ENCODE measurements around the gene PACSIN1.

PACSIN1 gene

DNA sequence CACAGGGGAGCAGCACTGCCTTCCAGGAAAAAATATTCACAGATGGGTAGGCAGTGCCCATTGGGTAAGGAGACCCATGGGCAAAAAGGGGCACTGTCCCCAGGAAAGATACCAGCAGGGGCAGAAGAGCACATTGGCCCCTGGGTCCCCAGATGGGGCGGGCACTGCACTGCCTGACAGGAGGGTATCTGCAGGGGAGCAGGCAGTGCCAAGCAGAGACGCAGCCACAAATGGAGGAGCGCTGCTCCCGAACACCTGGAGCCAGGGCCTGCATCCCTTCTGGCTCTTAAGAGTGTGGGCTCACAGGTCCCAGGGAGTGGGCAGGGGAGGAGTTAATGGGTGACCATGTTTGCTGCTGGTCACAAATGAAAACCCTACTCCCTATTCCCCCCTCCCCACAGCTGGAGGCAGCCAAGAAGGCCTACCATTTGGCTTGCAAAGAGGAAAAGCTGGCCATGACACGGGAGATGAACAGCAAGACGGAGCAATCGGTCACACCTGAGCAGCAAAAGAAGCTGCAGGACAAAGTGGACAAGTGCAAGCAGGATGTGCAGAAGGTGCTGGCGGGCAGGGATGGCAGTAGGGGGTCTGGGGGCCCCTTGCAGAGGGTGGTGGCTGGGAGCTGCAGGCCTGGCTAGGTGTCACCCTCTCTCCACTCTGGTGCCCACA lies 63.3 kb downstream of the PACSIN1 start:
- DNase-seq = no peak

GRCh38 chr6:34529665-34530327 lies 63.9 kb downstream of the PACSIN1 start:
- DNase-seq = no peak

GRCh38 chr6:34530753-34531365 lies 65.0 kb downstream of the PACSIN1 start:
- no peak for DNase-seq

GRCh38 chr6:34531580-34532201 lies 65.8 kb downstream of the PACSIN1 start:
- DNase-seq = peak; percentile 75

DNA sequence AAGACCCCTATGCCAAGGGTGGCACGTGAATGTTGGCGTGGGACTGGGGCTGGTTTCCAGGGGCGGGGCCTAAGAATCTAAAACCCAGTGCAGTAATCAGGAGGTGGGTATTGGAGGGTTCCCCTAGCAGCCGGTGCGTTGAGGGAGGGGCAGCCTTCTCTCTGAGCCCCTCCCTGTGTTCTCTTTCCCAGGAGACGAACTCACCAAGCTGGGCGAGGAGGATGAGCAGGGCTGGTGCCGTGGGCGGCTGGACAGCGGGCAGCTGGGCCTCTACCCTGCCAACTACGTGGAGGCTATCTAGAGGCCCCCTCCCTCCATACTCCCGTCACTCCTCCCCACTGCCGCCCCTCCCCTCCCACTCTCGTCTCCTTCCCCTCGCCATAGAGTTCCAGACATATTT lies 66.4 kb downstream of the PACSIN1 start:
- no peak for DNase-seq

DNA sequence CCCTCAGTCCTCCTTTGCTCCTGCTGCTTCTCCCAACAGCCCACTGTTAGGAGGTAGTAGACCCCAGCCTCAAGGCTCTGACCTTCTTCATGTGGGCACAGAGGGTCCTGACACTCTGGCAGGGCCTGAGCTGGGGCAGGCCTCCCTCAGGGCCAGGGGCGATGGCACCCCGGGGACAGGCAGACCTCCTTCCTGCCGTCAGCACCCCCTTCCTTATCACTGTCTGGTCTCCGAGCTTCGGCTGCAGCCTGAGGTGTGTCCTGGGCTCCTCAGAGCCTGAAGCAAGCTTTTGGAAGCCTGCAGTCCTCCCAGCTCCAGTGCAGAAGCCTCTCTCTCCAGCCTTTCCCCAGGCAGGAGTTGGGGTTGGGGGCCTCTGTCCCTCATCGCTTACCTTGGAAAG lies 68.3 kb downstream of the PACSIN1 start:
- DNase-seq = no peak

DNA sequence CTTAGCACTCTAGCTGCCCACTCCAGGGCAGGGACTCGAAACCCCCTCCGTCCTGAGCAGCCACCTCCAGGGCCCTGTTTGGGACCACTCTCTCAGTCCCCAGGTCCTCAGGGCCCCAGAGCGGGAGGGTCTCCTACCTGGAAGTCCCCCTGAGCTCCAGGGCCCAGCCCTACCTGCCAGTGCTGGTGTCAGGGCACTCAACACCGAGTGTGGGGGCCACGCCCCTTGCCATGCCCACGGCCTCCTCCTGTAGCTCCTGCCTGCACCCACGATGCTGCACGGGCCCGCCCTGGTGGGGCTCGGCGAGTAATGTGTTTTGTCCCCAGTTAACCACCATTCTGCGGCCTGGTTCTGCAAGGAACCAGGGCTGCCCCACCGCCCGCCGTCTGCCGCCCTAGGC lies 68.8 kb downstream of the PACSIN1 start:
- no peak for DNase-seq

DNA sequence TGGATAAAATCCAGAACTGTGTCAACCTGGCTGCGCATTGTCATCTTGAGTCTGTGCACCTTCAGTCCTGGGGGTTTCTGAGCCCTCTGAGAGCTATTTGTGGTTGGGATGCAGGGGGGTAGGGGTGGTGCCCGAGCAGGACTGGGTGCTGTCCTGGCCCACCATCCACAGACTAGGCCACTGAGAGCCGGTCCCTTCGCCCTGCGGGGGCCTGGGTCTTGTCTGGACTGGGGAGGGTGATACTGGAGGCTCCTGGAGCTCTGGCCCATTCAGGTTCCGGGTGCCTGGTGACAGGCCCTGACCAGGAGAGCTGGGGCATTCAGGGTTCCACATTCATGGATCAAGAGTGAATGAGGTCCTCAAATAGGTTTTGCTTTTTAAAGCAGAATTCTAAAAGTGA lies 69.3 kb downstream of the PACSIN1 start:
- no peak for DNase-seq

DNA sequence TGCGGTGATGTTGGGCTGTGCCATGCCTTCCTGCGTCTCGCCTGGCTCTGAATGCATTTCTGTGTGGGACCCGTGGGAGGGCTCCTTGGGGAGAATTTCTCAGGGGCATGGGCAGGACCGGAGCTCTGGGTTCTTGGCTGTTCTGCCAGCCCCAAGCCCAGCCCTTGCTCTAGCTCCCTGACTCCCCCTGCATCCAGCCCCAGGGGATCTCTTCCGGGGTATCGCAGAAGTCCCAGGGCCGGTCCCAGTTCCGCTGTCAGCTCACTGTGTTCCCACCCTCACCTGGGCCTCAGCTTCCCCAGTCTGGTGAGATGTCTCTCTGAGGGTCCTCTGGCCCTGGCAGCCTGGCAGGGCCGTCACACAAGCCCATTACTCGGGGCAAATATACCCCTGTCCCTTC lies 69.8 kb downstream of the PACSIN1 start:
- DNase-seq = no peak

DNA sequence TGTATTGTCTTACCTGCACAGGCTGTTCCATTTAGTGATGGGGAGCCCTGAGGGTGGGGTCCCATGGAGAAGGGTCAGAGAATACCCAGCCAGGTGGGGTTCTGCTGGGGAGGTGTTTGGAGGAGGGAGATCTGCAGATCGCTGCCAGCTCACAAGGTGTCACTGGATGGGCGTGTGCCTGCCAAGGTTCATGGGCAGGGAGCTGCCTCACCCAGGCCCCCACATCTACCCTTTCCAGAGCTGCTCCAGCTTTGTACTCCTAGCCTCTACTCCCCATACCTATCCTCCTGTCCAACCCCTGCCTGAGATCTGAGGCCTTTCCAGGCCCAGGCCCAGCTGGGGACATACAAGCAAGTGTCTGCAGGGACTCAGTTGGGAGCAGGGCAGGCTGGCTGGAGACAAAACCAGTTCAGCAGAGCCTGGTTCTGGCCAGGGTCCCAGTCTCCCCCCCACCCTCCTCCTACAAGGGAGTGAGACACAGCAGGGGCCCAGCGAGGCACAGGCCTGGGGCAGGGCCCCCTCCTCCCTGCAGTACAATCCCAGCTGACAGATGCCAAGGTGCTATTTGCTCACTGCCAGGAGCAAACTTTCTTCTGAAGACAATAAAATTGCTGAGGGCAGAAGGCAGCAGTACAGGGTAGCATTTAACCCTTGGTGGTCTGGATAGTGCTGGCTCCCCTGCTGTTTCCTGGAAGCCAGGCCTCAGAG lies 70.5 kb downstream of the PACSIN1 start:
- no peak for DNase-seq

- no peak for DNase-seq
These were observed 71.3 kb downstream of the PACSIN1 start for GRCh38 chr6:34536959-34537848.

GRCh38 chr6:34537922-34538550 lies 72.2 kb downstream of the PACSIN1 start:
- no peak for DNase-seq

GRCh38 chr6:34538581-34538980 lies 72.7 kb downstream of the PACSIN1 start:
- DNase-seq = no peak

GRCh38 chr6:34539181-34539580 lies 73.3 kb downstream of the PACSIN1 start:
- DNase-seq = no peak

DNA sequence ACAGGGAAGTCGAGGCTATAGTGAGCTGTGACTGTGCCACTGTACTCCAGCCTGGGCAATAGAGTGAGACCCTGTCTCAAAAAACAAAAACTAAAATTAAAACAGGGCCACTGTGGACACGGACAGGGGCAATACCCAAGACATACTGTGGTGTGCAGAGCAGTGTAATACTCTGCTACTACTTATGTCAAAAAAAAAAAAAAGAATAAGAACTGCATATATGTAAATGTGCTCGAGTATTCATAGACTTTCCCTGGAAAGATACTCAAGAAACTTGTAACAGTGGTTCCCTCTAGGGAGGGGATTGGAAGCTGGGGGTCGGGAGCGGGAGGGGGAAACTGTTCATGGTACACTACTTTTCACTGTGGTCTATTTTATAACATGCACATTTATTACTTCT lies 74.3 kb downstream of the PACSIN1 start:
- no peak for DNase-seq

DNA sequence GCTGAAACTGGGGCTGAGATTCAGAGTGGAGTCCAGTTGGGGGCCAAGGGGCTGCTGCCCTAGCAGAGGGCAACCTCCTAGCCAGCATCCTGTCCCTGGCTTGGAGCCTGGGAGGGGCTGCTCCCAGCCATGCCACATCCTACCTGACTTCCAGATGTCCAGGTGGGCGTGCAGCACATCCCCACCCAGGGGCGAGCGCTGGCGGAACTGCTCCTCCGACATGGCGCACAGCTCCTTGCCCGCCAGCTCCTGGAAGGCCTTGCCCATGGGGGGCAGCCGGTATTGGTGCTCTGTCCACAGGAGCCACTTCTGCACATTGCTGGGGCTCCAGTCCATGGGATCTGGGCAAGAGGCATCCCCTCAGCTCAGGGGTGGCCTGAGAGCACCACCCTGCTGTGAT lies 75.0 kb downstream of the PACSIN1 start:
- DNase-seq = no peak

GRCh38 chr6:34543421-34543820 lies 77.5 kb downstream of the PACSIN1 start:
- peak; percentile 32 for DNase-seq

DNA sequence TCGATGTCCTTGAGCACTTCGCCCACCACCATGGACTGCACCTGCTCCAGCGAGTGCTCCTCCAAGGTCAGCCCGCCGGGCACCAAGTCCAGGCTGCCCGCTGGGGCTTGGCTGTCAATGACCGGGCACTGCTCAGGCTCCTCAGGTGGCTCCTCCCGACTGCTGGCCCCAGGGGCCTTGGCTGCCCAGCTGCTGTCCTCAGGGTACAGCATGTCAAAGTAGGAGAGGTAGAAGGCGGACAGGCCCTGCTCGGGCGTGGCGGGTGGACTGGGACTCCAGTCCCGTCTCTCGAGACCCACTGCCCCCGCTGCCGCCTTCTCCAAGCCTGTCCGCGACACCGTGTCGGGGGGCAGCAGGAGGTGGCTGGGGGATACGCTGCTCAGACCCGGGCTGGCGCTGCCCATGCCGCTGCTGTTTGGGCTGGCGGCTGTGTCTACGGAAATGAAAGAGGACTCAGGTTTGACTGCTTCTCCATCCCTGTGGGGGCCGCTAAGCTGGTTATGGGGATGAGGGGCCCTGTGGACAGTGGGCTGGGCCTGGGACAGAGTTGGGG lies 78.3 kb downstream of the PACSIN1 start:
- DNase-seq = no peak

DNA sequence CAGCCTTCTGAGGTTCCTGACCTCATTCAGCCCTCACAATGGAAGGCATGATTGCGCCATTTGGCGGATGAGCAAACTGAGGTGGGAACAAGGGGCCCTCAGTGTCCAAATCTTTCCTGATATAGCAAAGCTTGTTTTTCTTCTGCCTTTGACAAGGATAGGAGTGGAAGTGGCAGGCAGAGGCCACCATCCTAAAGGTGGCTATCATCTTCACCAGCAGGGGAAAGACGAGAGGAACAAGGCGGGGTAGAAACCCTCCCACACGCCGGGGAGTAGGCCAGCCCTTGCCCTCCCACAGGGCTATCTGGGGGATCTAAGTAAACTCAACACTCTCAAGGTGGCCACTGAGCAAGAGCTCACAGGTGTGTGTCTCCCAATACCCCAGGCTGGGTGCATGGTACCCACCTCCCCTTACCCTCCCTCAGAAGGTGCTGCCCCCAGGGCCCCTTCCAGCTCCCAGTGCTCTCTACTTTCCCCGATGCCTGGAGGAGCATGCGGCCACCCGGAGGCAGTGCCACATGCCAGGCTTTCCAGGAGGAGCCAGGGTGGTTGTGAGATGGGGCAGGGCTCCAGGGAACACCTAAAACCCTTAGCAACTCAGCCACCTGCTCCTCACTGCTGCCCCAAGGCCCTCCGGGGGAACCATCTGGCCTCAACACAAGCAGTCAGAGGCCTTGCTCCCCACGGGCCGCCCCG lies 79.0 kb downstream of the PACSIN1 start:
- no peak for DNase-seq

DNA sequence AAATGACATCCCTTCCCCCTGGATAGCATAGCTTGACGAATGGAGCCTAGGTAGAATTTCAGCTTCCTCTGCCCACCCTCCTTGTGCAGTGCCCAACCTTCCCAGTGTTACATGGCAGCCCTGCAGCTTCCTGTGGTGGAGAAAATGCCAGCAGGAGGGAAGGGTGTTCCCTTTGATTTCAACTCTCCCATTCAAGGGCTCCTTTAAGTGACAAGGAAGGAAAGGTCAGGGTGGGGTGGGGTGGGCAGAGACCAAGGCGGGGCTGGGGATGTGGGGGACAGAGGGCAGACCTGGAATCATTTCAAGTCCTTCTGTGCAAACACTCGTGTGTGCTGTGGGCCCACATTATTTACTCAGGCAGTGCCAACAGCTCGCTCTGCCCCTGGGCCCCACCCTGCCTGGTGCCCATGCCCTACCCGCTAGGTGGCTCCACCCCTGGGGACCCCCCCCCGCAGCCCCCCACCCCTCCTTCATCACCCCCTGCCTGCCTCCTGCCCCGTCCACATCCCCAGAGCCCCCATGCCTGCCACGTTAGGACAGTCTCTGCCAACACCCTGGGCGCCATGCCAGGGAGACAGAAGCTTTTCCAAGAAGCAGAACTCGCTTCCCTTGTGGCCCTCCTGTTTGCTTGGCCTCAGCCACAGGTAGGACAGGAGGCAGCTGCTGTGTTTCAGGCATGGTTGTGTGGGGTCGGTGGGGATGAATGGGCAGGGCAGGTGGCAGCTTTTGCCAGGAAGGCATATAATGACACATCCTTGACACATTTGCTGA lies 80.9 kb downstream of the PACSIN1 start:
- DNase-seq = no peak

Data from fibroblast of upper back skin (primary cell).